WTC11 (cell line): ENCODE measurements around the gene IL17RB. TPM values are rescaled to one million over a fixed set of nuclear protein-coding genes. Genes with fewer than 3 reads are reported as not detected.
A peak's percentile ranks its signal among the peaks of the same experiment; 100 is the strongest.

Source experiments
- CBFB ChIP-seq: sonication (generic); formaldehyde crosslinking; IDR thresholded peaks from 2 replicates; pipeline ENCODE4 v1.8.1; 2022; ENCODE audit warnings: mild to moderate bottlenecking, low read depth, missing genetic modification reagents
- E2F4 ChIP-seq: sonication (generic); formaldehyde crosslinking; IDR thresholded peaks from 2 replicates; pipeline ENCODE4 v1.8.1; 2022; ENCODE audit warnings: low read depth, mild to moderate bottlenecking, moderate library complexity, missing genetic modification reagents, borderline replicate concordance
- ELF4 ChIP-seq: sonication (generic); formaldehyde crosslinking; IDR thresholded peaks from 2 replicates; pipeline ENCODE4 v1.8.1; 2022; ENCODE audit warnings: low read depth, mild to moderate bottlenecking, moderate library complexity, missing genetic modification reagents
- ETV6 ChIP-seq: sonication (generic); formaldehyde crosslinking; IDR thresholded peaks from 2 replicates; pipeline ENCODE4 v1.8.1; 2022; ENCODE audit warnings: mild to moderate bottlenecking, missing genetic modification reagents
- FOXK1 ChIP-seq: sonication (generic); formaldehyde crosslinking; IDR thresholded peaks from 2 replicates; pipeline ENCODE4 v1.8.0; 2022; ENCODE audit warnings: mild to moderate bottlenecking, moderate library complexity, missing genetic modification reagents
- FOXP1 ChIP-seq: sonication (generic); formaldehyde crosslinking; IDR thresholded peaks from 2 replicates; pipeline ENCODE4 v1.8.0; 2022; ENCODE audit warnings: missing genetic modification reagents, mild to moderate bottlenecking, moderate library complexity, borderline replicate concordance
- IRF1 ChIP-seq: sonication (generic); formaldehyde crosslinking; IDR thresholded peaks from 2 replicates; pipeline ENCODE4 v1.8.0; 2023; ENCODE audit warnings: missing genetic modification reagents
- MYBL2 ChIP-seq: sonication (generic); formaldehyde crosslinking; IDR thresholded peaks from 2 replicates; pipeline ENCODE4 v1.8.1; 2023; ENCODE audit warnings: mild to moderate bottlenecking, moderate library complexity, missing genetic modification reagents
- NFE2L1 ChIP-seq: sonication (generic); formaldehyde crosslinking; IDR thresholded peaks from 2 replicates; pipeline ENCODE4 v1.8.1; 2023; ENCODE audit warnings: missing genetic modification reagents
- NFYB ChIP-seq: sonication (generic); formaldehyde crosslinking; conservative IDR thresholded peaks from 2 replicates; pipeline ENCODE4 v1.8.0; 2022; ENCODE audit warnings: low read depth, missing genetic modification reagents
- PREB ChIP-seq: sonication (generic); formaldehyde crosslinking; IDR thresholded peaks from 2 replicates; pipeline ENCODE4 v1.8.1; 2022; ENCODE audit warnings: mild to moderate bottlenecking, missing genetic modification reagents, moderate library complexity, borderline replicate concordance
- SMAD3 ChIP-seq: sonication (generic); formaldehyde crosslinking; IDR thresholded peaks from 2 replicates; pipeline ENCODE4 v1.8.0; 2022; ENCODE audit warnings: missing genetic modification reagents, mild to moderate bottlenecking, borderline replicate concordance
- ZNF232 ChIP-seq: sonication (generic); formaldehyde crosslinking; IDR thresholded peaks from 2 replicates; pipeline ENCODE4 v1.8.0; 2022; ENCODE audit warnings: mild to moderate bottlenecking, missing genetic modification reagents
- ZNF281 ChIP-seq: sonication (generic); formaldehyde crosslinking; IDR thresholded peaks from 2 replicates; pipeline ENCODE4 v1.8.0; 2023; ENCODE audit warnings: mild to moderate bottlenecking, missing genetic modification reagents
- ZNF317 ChIP-seq: sonication (generic); formaldehyde crosslinking; IDR thresholded peaks from 2 replicates; pipeline ENCODE4 v1.8.1; 2023; ENCODE audit warnings: low read depth, mild to moderate bottlenecking, moderate library complexity, missing genetic modification reagents, borderline replicate concordance
- ZNF396 ChIP-seq: fragments of 250-450 bp; sonication (Bioruptor Pico); IDR thresholded peaks from 2 replicates; pipeline ENCODE4 v1.8.0; 2021; ENCODE audit warnings: mild to moderate bottlenecking, moderate library complexity, borderline replicate concordance
- ZNF671 ChIP-seq: fragments of 250-450 bp; sonication (Bioruptor Pico); IDR thresholded peaks from 2 replicates; pipeline ENCODE4 v1.8.0; 2021; ENCODE audit warnings: mild to moderate bottlenecking
- total RNA-seq: library from RNA; stranded (reverse); gene quantifications from 3 replicates; pipeline ENCODE4 v1.2.3, GENCODE V29; 2021
- TF ChIP-seq, protein P1 (sequence below): sonication (generic); formaldehyde crosslinking; IDR thresholded peaks from 2 replicates; pipeline ENCODE4 v1.8.0; 2022; ENCODE audit warnings: missing genetic modification reagents
- TF ChIP-seq, protein P2 (sequence below): sonication (generic); formaldehyde crosslinking; IDR thresholded peaks from 2 replicates; pipeline ENCODE4 v1.8.1; 2023; ENCODE audit warnings: mild to moderate bottlenecking, missing genetic modification reagents
- TF ChIP-seq, protein P3 (sequence below): sonication (generic); formaldehyde crosslinking; IDR thresholded peaks from 2 replicates; pipeline ENCODE4 v1.8.1; 2023; ENCODE audit warnings: mild to moderate bottlenecking, missing genetic modification reagents, moderate library complexity
- TF ChIP-seq, protein P4 (sequence below): sonication (generic); formaldehyde crosslinking; IDR thresholded peaks from 2 replicates; pipeline ENCODE4 v1.8.0; 2022; ENCODE audit warnings: mild to moderate bottlenecking, missing genetic modification reagents

Gene IL17RB
- total RNA-seq, 1 experiment from 2014 or later = 5.6 TPM

GRCh38 chr3:53846134-53846850 is at the start of gene IL17RB, which contains the start of gene CHDH (continued):
- TF ChIP-seq, protein P1, sequence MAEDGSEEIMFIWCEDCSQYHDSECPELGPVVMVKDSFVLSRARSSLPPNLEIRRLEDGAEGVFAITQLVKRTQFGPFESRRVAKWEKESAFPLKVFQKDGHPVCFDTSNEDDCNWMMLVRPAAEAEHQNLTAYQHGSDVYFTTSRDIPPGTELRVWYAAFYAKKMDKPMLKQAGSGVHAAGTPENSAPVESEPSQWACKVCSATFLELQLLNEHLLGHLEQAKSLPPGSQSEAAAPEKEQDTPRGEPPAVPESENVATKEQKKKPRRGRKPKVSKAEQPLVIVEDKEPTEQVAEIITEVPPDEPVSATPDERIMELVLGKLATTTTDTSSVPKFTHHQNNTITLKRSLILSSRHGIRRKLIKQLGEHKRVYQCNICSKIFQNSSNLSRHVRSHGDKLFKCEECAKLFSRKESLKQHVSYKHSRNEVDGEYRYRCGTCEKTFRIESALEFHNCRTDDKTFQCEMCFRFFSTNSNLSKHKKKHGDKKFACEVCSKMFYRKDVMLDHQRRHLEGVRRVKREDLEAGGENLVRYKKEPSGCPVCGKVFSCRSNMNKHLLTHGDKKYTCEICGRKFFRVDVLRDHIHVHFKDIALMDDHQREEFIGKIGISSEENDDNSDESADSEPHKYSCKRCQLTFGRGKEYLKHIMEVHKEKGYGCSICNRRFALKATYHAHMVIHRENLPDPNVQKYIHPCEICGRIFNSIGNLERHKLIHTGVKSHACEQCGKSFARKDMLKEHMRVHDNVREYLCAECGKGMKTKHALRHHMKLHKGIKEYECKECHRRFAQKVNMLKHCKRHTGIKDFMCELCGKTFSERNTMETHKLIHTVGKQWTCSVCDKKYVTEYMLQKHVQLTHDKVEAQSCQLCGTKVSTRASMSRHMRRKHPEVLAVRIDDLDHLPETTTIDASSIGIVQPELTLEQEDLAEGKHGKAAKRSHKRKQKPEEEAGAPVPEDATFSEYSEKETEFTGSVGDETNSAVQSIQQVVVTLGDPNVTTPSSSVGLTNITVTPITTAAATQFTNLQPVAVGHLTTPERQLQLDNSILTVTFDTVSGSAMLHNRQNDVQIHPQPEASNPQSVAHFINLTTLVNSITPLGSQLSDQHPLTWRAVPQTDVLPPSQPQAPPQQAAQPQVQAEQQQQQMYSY = peak; percentile 46
- TF ChIP-seq IRF1 (CRISPR knock-in tag) (peak; percentile 85), ZNF396 (no peak), ELF4 (CRISPR knock-in tag) (peak; percentile 89; the same call in 1 of the 2 replicates), ZNF281 (peak; percentile 39; the same call in 1 of the 2 replicates), NFE2L1 (CRISPR knock-in tag) (peak; percentile 87), ETV6 (CRISPR knock-in tag) (peak; percentile 98), ZNF671 (no peak), FOXK1 (peak; percentile 87), FOXP1 (CRISPR knock-in tag) (peak; percentile 97; the same call in 1 of the 2 replicates), CBFB (no peak), NFYB (CRISPR knock-in tag) (peak; percentile 17; the same call in 1 of the 2 replicates), PREB (CRISPR knock-in tag) (0 out of 2 replicates have a peak, but pooled peaks have one; percentile 65), ZNF232 (CRISPR knock-in tag) (peak; percentile 46; the same call in 1 of the 2 replicates), SMAD3 (CRISPR knock-in tag) (peak; percentile 66; the same call in 1 of the 2 replicates), ZNF317 (CRISPR knock-in tag) (peak; percentile 28; the same call in 1 of the 2 replicates), E2F4 (CRISPR knock-in tag) (peak; percentile 93), MYBL2 (CRISPR knock-in tag) (peak; percentile 57; the same call in 1 of the 2 replicates)
- TF ChIP-seq, protein P2, sequence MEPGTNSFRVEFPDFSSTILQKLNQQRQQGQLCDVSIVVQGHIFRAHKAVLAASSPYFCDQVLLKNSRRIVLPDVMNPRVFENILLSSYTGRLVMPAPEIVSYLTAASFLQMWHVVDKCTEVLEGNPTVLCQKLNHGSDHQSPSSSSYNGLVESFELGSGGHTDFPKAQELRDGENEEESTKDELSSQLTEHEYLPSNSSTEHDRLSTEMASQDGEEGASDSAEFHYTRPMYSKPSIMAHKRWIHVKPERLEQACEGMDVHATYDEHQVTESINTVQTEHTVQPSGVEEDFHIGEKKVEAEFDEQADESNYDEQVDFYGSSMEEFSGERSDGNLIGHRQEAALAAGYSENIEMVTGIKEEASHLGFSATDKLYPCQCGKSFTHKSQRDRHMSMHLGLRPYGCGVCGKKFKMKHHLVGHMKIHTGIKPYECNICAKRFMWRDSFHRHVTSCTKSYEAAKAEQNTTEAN = peak; percentile 74; the same call in 1 of the 2 replicates
- TF ChIP-seq, protein P3, sequence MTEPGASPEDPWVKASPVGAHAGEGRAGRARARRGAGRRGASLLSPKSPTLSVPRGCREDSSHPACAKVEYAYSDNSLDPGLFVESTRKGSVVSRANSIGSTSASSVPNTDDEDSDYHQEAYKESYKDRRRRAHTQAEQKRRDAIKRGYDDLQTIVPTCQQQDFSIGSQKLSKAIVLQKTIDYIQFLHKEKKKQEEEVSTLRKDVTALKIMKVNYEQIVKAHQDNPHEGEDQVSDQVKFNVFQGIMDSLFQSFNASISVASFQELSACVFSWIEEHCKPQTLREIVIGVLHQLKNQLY = peak; percentile 77
- TF ChIP-seq, protein P4, sequence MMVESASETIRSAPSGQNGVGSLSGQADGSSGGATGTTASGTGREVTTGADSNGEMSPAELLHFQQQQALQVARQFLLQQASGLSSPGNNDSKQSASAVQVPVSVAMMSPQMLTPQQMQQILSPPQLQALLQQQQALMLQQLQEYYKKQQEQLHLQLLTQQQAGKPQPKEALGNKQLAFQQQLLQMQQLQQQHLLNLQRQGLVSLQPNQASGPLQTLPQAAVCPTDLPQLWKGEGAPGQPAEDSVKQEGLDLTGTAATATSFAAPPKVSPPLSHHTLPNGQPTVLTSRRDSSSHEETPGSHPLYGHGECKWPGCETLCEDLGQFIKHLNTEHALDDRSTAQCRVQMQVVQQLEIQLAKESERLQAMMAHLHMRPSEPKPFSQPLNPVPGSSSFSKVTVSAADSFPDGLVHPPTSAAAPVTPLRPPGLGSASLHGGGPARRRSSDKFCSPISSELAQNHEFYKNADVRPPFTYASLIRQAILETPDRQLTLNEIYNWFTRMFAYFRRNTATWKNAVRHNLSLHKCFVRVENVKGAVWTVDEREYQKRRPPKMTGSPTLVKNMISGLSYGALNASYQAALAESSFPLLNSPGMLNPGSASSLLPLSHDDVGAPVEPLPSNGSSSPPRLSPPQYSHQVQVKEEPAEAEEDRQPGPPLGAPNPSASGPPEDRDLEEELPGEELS (CRISPR knock-in tag) = peak; percentile 93
